Ovary (tissue), 3 donors: ENCODE results near the gene ST6GAL1.

Experiments used
- CTCF ChIP-seq, 3 donors: fragments of 450-650 bp in 2 of 3; fragments of 200-600 bp in 1 of 3; IDR thresholded peaks; one replicate each; pipeline versions ENCODE4 v1.5.1 to v1.8.0; 2016 to 2022; ENCODE audit warnings: antibody characterized with exemption in 3 of 3, mild to moderate bottlenecking in 1 of 3
- POLR2A ChIP-seq: fragments of 450-650 bp; IDR thresholded peaks from one replicate; pipeline ENCODE4 v1.6.1; 2017; ENCODE audit warnings: antibody characterized with exemption, mild to moderate bottlenecking, moderate library complexity
- donor health status: DM: no; HTN: no; CAD: no.

GRCh38 chr3:187063286-187064121 is 133.2 kb downstream of the ST6GAL1 start:
- TF ChIP-seq CTCF (IDR thresholded peaks at IDR 0.05) (no peak), POLR2A (no peak)
